HCT116 (cell line): ENCODE results near the gene ARHGAP9. TPM values are rescaled to one million over a fixed set of nuclear protein-coding genes. Genes with fewer than 3 reads are reported as not detected.
"Not testable (repeated sequence)": the region's sequence is repeated elsewhere in the genome, so short reads cannot be mapped to it uniquely, and the experiment has no call there.

Experiments used
- ATAC-seq: fragments of 200-7000 bp; cut with Tn5 transposase; 2 replicates; pipeline ENCODE4 v1.9.1; 2020; ENCODE audit warnings: mild to moderate bottlenecking, moderate library complexity
- BruUV-seq: library from RNA; stranded (reverse); fragments of 400-500 nt; replicated peaks from 2 replicates; lab custom pipeline; 2021; lab: Mats Ljungman, UMichigan
- CTCF ChIA-PET: fragments of 300-600 bp; sonication (Branson Sonifier 250); formaldehyde crosslinking; loops from one replicate; lab custom pipeline; 2021; ENCODE audit warnings: antibody characterized with exemption; lab: Charles Lee
- POLR2A ChIA-PET: fragments of 300-600, 350-600 bp; sonication (Branson Sonifier 250); formaldehyde crosslinking; loops from one replicate; lab custom pipeline; 2021; ENCODE audit warnings: antibody characterized with exemption; lab: Charles Lee
- RAD21 ChIA-PET, 2 experiments: fragments of 300-600 bp; sonication (Branson Sonifier 250); formaldehyde crosslinking; loops; one replicate each; lab custom pipeline; 2023; ENCODE audit warnings: low total read pairs in 2 of 2; ENCODE audit not compliant: uncharacterized antibody in 2 of 2, unreplicated experiment in 2 of 2, low non-redundant PET in 1 of 2; lab: Charles Lee
- DNase-seq: peaks from one replicate; pipeline ENCODE4 v3.0.0-alpha.2; 2010; ENCODE audit warnings: low read depth, low spot score
- H2AFZ ChIP-seq: fragments of 200-600 bp; shearing (Covaris generic), sonication (generic); 2 replicates; pipeline ENCODE4 v1.6.1; 2017; ENCODE audit warnings: low read depth, mixed run types, mixed read lengths, antibody characterized with exemption, low read length; ENCODE audit not compliant: poor library complexity, severe bottlenecking
- H3K27ac ChIP-seq: 2 replicates; pipeline ENCODE4 v1.5.1; 2012; ENCODE audit warnings: low read depth, low read length
- H3K27me3 ChIP-seq: fragments of 200-600 bp; sonication (generic); 2 replicates; pipeline ENCODE4 v1.6.1; 2016; ENCODE audit warnings: mixed run types, low read length, mixed read lengths; ENCODE audit not compliant: insufficient read depth
- H3K36me3 ChIP-seq, 2 experiments: fragments of 200-500 bp in 1 of 2; fragments of 200-600 bp in 1 of 2; sonication (Bioruptor generic) in 1 of 2; sonication (generic) in 1 of 2; 2 replicates each; pipeline versions ENCODE4 v1.5.1 to v1.6.1; 2014 to 2016; ENCODE audit warnings: low read length in 2 of 2, inconsistent platforms in 1 of 2, mixed read lengths in 1 of 2, mixed run types in 1 of 2; ENCODE audit not compliant: insufficient read depth in 2 of 2, control insufficient read depth in 1 of 2
- H3K4me1 ChIP-seq, 2 experiments: fragments of 200-600 bp in 1 of 2; sonication (generic) in 1 of 2; 2 replicates each; pipeline versions ENCODE4 v1.5.1 to v1.6.1; 2012 to 2017; ENCODE audit warnings: low read length in 2 of 2, inconsistent platforms in 1 of 2, mild to moderate bottlenecking in 1 of 2, mixed read lengths in 1 of 2, mixed run types in 1 of 2, moderate library complexity in 1 of 2; ENCODE audit not compliant: insufficient read depth in 2 of 2, control insufficient read depth in 1 of 2
- H3K4me2 ChIP-seq: fragments of 200-600 bp; sonication (generic); 2 replicates; pipeline ENCODE4 v1.6.1; 2017; ENCODE audit warnings: mixed run types, low read length, mixed read lengths
- H3K4me3 ChIP-seq, 2 experiments: fragments of 200-600 bp in 1 of 2; sonication (generic) in 1 of 2; replicated peaks in 1 of 2; 2 replicates each; pipeline ENCODE4 v1.5.1; 2011 to 2016; ENCODE audit warnings: low read length in 2 of 2, control low read depth in 1 of 2, low read depth in 1 of 2, mild to moderate bottlenecking in 1 of 2, mixed read lengths in 1 of 2, mixed run types in 1 of 2
- H3K79me2 ChIP-seq: fragments of 200-600 bp; sonication (generic); 2 replicates; pipeline ENCODE4 v1.6.1; 2017; ENCODE audit warnings: mild to moderate bottlenecking, mixed run types, low read length, moderate library complexity, mixed read lengths; ENCODE audit not compliant: insufficient read depth
- H3K9ac ChIP-seq: fragments of 200-600 bp; sonication (generic); 2 replicates; pipeline ENCODE4 v1.6.1; 2016; ENCODE audit warnings: low read length, mixed read lengths
- H3K9me2 ChIP-seq: fragments of 200-600 bp; sonication (generic), shearing (Covaris generic); 2 replicates; pipeline ENCODE4 v1.6.1; 2017; ENCODE audit warnings: mixed run types, mild to moderate bottlenecking, moderate library complexity; ENCODE audit not compliant: insufficient read depth
- H3K9me3 ChIP-seq, 2 experiments: fragments of 200-500 bp in 1 of 2; fragments of 200-600 bp in 1 of 2; sonication (Bioruptor generic) in 1 of 2; sonication (generic) in 1 of 2; 2 replicates each; pipeline ENCODE4 v1.6.1; 2014 to 2017; ENCODE audit warnings: low read length in 2 of 2, mixed read lengths in 2 of 2, inconsistent platforms in 1 of 2, low read depth in 1 of 2, mild to moderate bottlenecking in 1 of 2, mixed run types in 1 of 2, moderate library complexity in 1 of 2; ENCODE audit not compliant: control insufficient read depth in 1 of 2, insufficient read depth in 1 of 2
- H4K20me1 ChIP-seq: fragments of 200-600 bp; sonication (generic), shearing (Covaris generic); 2 replicates; pipeline ENCODE4 v1.6.1; 2017; ENCODE audit warnings: mixed run types, mild to moderate bottlenecking, moderate library complexity; ENCODE audit not compliant: insufficient read depth
- EGR1 ChIP-seq: IDR thresholded peaks from 2 replicates; pipeline ENCODE4 v1.6.1; 2012; ENCODE audit warnings: low read depth
- FOSL1 ChIP-seq: IDR thresholded peaks from 2 replicates; pipeline ENCODE4 v1.6.1; 2012; ENCODE audit warnings: low read depth
- POLR2AphosphoS5 ChIP-seq: IDR thresholded peaks from 2 replicates; pipeline ENCODE4 v1.6.1; 2011; ENCODE audit warnings: mild to moderate bottlenecking, low read depth, low read length, moderate library complexity
- YY1 ChIP-seq: IDR thresholded peaks from 2 replicates; pipeline ENCODE4 v1.6.1; 2011; ENCODE audit warnings: low read length, low read depth, moderate library complexity, mild to moderate bottlenecking; ENCODE audit not compliant: insufficient replicate concordance; ENCODE audit errors: extremely low read depth
- intact Hi-C: fragments of 100-400 bp; cut with micrococcal nuclease; formaldehyde crosslinking; loops from 2 replicates; pipeline ENCODE4 v1.10.0; 2022
- total RNA-seq: library from RNA; stranded (reverse); gene quantifications from one replicate; pipeline ENCODE4 v1.2.1, GENCODE V29; 2021; ENCODE audit not compliant: unreplicated experiment
- TF ChIP-seq, protein P1 (sequence below): IDR thresholded peaks from 2 replicates; pipeline ENCODE4 v1.6.1; 2012

ARHGAP9 gene
- total RNA-seq, 1 experiment from 2014 or later, result 0.84 TPM

DNA sequence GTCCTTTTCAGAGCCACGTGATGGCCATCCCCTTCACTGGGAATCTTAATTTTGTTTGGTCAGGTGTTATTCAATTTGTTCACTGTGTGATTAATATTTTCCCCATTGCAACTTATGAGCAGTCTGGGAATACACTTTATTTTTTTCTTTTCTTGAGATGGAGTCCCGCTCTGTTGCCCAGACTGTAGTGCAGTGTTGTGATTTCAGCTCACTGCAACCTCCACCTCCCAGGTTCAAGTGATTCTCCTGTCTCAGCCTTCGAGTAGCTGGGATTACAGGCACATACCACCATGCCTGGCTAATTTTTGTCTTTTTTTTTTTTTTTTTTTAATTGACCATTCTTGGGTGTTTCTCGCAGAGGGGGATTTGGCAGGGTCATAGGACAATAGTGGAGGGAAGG is 26.9 kb upstream of the ARHGAP9 start:
- H3K36me3 ChIP-seq, result peaks cover 23 to 39% of the 10 kb centered on the region in 2 experiments; a peak in 3 of 4 replicates
- H3K9ac ChIP-seq, H3K4me3 ChIP-seq, H3K27ac ChIP-seq, BruUV-seq, H3K9me2 ChIP-seq, H2AFZ ChIP-seq, H3K9me3 ChIP-seq, H4K20me1 ChIP-seq, H3K79me2 ChIP-seq, H3K4me1 ChIP-seq, H3K4me2 ChIP-seq, intact Hi-C loops, CTCF ChIA-PET, DNase-seq, ATAC-seq, H3K27me3 ChIP-seq, RAD21 ChIA-PET: not testable (repeated sequence)
- POLR2A ChIA-PET, result interaction anchor here (2.6 kb wide), 1 partner anchor 8 kb away, joined by 8 read pairs; no protein-coding TSS in a partner anchor

DNA sequence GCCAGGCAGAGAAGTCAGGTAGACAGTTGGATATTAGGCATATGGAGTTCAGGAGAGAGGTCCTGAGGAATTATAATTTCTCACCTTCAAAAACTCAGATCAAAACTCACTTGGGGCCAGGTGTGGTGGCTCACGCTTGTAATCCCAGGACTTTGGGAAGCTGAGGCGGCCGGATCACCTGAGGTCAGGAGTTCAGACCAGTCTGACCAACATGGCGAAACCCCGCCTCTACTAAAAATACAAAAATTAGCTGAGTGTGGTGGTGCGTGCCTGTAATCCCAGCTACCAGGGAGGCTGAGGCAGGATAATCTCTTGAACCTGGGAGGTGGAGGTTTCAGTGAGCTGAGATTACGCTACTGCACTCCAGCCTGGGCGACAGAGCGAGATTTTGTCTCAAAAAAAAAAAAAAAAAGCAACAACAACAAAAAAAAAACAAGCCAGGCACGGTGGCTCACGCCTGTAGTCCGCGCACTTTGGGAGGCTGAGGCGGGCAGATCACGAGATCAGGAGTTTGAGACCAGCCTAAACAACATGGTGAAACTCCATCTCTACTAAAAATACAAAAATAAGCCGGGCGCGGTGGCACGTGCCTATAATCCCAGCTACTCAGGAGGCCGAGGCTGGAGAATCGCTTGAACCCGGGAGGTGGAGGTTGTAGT is 22.8 kb upstream of the ARHGAP9 start:
- ATAC-seq, H3K9ac ChIP-seq, H3K79me2 ChIP-seq, CTCF ChIA-PET, RAD21 ChIA-PET, H3K4me1 ChIP-seq, DNase-seq, H3K4me3 ChIP-seq, intact Hi-C loops, H3K9me3 ChIP-seq, H3K9me2 ChIP-seq, H3K4me2 ChIP-seq, BruUV-seq, H3K27ac ChIP-seq, H4K20me1 ChIP-seq, H2AFZ ChIP-seq, H3K27me3 ChIP-seq: not testable (repeated sequence)
- POLR2A ChIA-PET, result interaction anchor here (0.7 to 1.0 kb wide), 2 partner anchors 13 to 14 kb away, joined by 3 read pairs; no protein-coding TSS in a partner anchor
- peaks cover 54 to 55% of the 10 kb centered on the region in 2 experiments for H3K36me3 ChIP-seq

GRCh38 chr12:57500213-57500612 is 20.5 kb upstream of the ARHGAP9 start:
- BruUV-seq, result no TSS peak
- Histone ChIP-seq H2AFZ (no peak overlapping the region), H3K9ac (no peak overlapping the region), H3K27me3 (no peaks in the 10 kb centered on the region), H4K20me1 (no peaks in the 10 kb centered on the region), H3K27ac (no peak overlapping the region), H3K9me3 (no peaks in the 10 kb centered on the region), H3K79me2 (no peaks in the 10 kb centered on the region)
- intact Hi-C loops, result no loop called here
- TF ChIP-seq FOSL1 (no peak), YY1 (no peak), EGR1 (no peak), POLR2AphosphoS5 (peak; percentile 30; the same call in 1 of the 2 replicates)
- TF ChIP-seq, protein P1, sequence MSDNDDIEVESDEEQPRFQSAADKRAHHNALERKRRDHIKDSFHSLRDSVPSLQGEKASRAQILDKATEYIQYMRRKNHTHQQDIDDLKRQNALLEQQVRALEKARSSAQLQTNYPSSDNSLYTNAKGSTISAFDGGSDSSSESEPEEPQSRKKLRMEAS, result no peak
- TF ChIP-seq, all 23 proteins: peak for 1
- no peaks in the 10 kb centered on the region for H3K4me1 ChIP-seq
- no peaks in the 10 kb centered on the region for H3K9me2 ChIP-seq
- H3K4me2 ChIP-seq, result no peak overlapping the region
- RAD21 ChIA-PET, result no interaction called here
- CTCF ChIA-PET, result no interaction called here
- ATAC-seq (no peak), DNase-seq (no peak)
- no peak overlapping the region for H3K4me3 ChIP-seq
- peaks cover 46 to 57% of the 10 kb centered on the region in 2 experiments for H3K36me3 ChIP-seq
- POLR2A ChIA-PET, result no interaction called here
